ENCODE measurements around the gene RBMY1A1.
"Not testable (repeated sequence)": the region's sequence is repeated elsewhere in the genome, so short reads cannot be mapped to it uniquely, and the experiment has no call there.

RBMY1A1 gene

GRCh38 chrY:21534579-21534978 lies at the start of gene RBMY1A1:
TSS of gene RBMY1A1 (plus strand) at chrY:21534879. CDS start at chrY:21536892, 2,013 bp downstream.
- DNase-seq, result not testable (repeated sequence)

GRCh38 chrY:21511038-21511437 lies 23.6 kb upstream of the RBMY1A1 start, which contains the start of gene RBMY1B:
TSS of gene RBMY1B (plus strand) at chrY:21511338. CDS start at chrY:21513351, 2,013 bp downstream.
- not testable (repeated sequence) for DNase-seq

- DNase-seq, result not testable (repeated sequence)
These were observed 24.8 kb downstream of the RBMY1A1 start for GRCh38 chrY:21559316-21559984.

GRCh38 chrY:21585449-21585848 lies 50.8 kb downstream of the RBMY1A1 start:
- no peak for DNase-seq

GRCh38 chrY:21586454-21586853 lies 51.8 kb downstream of the RBMY1A1 start:
- DNase-seq, result not testable (repeated sequence)

GRCh38 chrY:21592059-21592458 lies 57.4 kb downstream of the RBMY1A1 start:
- DNase-seq, result no peak

- DNase-seq, result not testable (repeated sequence)
These were observed 61.6 kb downstream of the RBMY1A1 start for GRCh38 chrY:21596287-21596686.

Measured in stimulated activated CD4-positive, alpha-beta T cell treated with anti-CD3 and anti-CD28 coated beads, Interleukin-12 subunit alpha, Interleukin-12 subunit beta, amount 100 ng/mL, for 4 hours (primary cell).